Adrenal gland (tissue), 12 donors: Measurements from ENCODE around the gene CARD10. TPM values are rescaled to one million over a fixed set of nuclear protein-coding genes. Genes with fewer than 3 reads are reported as not detected.
A peak's percentile ranks its signal among the peaks of the same experiment; 100 is the strongest.

ENCODE experiments used
- DNase-seq, 7 donors: peaks; one replicate each; pipeline ENCODE4 v3.0.0-alpha.2; 2019 to 2020
- H3K27ac ChIP-seq, 5 donors: fragments of 200-600 bp; sonication (generic) in 4 of 5; 1 replicate in 3 of 5; 2 replicates in 2 of 5; pipeline versions ENCODE4 v1.5.1 to v1.8.0; 2016 to 2020; ENCODE audit warnings: mild to moderate bottlenecking in 1 of 5
- H3K27me3 ChIP-seq: fragments of 200-600 bp; 2 replicates; pipeline ENCODE4 v1.8.0; 2021
- H3K36me3 ChIP-seq, 2 donors: fragments of 200-600 bp; replicated peaks in 1 of 2; 1 replicate in 1 of 2; 2 replicates in 1 of 2; pipeline versions ENCODE4 v1.5.1 to v1.8.0; 2018 to 2022
- H3K4me1 ChIP-seq, 2 donors: fragments of 200-600 bp; replicated peaks in 1 of 2; 1 replicate in 1 of 2; 2 replicates in 1 of 2; pipeline versions ENCODE4 v1.5.1 to v1.8.0; 2018 to 2021
- H3K4me3 ChIP-seq, 4 donors: fragments of 200-600 bp; sonication (generic) in 3 of 4; one replicate each; pipeline ENCODE4 v1.5.1; 2016 to 2018
- H3K9me3 ChIP-seq, 3 donors: fragments of 200-600 bp; sonication (generic) in 1 of 3; replicated peaks in 1 of 3; 1 replicate in 2 of 3; 2 replicates in 1 of 3; pipeline versions ENCODE4 v1.5.1 to v1.8.0; 2016 to 2021
- CTCF ChIP-seq, 6 experiments: fragments of 450-650 bp in 4 of 6; fragments of 200-600 bp in 2 of 6; sonication (generic) in 1 of 6; IDR thresholded peaks; 1 replicate in 5 of 6; 2 replicates in 1 of 6; pipeline versions ENCODE4 v1.5.1 to v1.8.0; 2016 to 2021; ENCODE audit warnings: antibody characterized with exemption in 6 of 6, mild to moderate bottlenecking in 2 of 6, moderate library complexity in 1 of 6
- POLR2A ChIP-seq, 2 donors: fragments of 450-650 bp; IDR thresholded peaks; one replicate each; pipeline ENCODE4 v1.6.1; 2017; ENCODE audit warnings: antibody characterized with exemption in 2 of 2, mild to moderate bottlenecking in 2 of 2, moderate library complexity in 1 of 2
- WGBS, 4 donors: extraction: QIAGEN DNeasy Blood & Tissue Kit in 2 of 4; methylation state at CpG; one replicate each; pipeline versions ENCODE4 v1.1.5 to v1.1.7; 2013 to 2017; 5-methylcytosine and 5-hydroxymethylcytosine counted together
- intact Hi-C, 2 donors: fragments of 100-400 bp; cut with DNase I; formaldehyde crosslinking; loops; one replicate each; pipeline versions ENCODE4 v1.14.1 to v1.15.0; 2022 to 2023
- polyA plus RNA-seq, 3 donors: library from polyadenylated mRNA; stranded (reverse); fragments of 200-250 nt in 2 of 3; fragments of 350-450 nt in 1 of 3; fragmentation: Illumina TruSeq in 1 of 3; extraction: RNeasy Lipid Tissue Mini Kit (QIAGEN cat#74804) in 1 of 3; gene quantifications; one replicate each; pipeline ENCODE4 v1.2.3, GENCODE V29; 2013 to 2014
- total RNA-seq, 9 donors: library from RNA; depleted of rRNA in 4 of 9; stranded (reverse); fragments of >200 nt in 4 of 9; fragments of 120-200 nt in 1 of 9; fragmentation: NEBNext Ultra II Directional in 1 of 9; extraction: Animal tissue kit (Norgen Biotek cat#: 25700) in 1 of 9; gene quantifications; one replicate each; pipeline versions ENCODE4 v1.1.0 to v1.2.4, GENCODE V29; 2013 to 2023
- donor health status: healthy with polysubstance abuse.
- donor health status: Bipolar disorder and iron deficiency.
- donor health status: DM: yes; HTN: yes; CAD: no.
- donor health status: DM: no; HTN: no; CAD: no.
- donor health status: DM: no; HTN: no; CAD: no.
- donor health status: DM: yes; HTN: yes; CAD: no.

CARD10 gene
- total and polyA plus RNA-seq, 12 donors = 3.3 to 34.2 (median 19.0) TPM

- DNase-seq = peak in 1 of 7 donors; percentile 15
- Histone ChIP-seq H3K36me3 (no peaks in the 10 kb centered on the region), H3K4me3 (no peak overlapping the region), H3K27me3 (no peaks in the 10 kb centered on the region), H3K9me3 (no peaks in the 10 kb centered on the region), H3K4me1 (no peaks in the 10 kb centered on the region), H3K27ac (no peak overlapping the region)
- intact Hi-C loops = no loop called here
- 72 to 81% (median 78%) methylated on average over 9 to 14 of the region's 14 CpGs for whole genome bisulfite sequencing, 4 donors
- TF ChIP-seq POLR2A (IDR thresholded peaks at IDR 0.05) (no peak), CTCF (IDR thresholded peaks at IDR 0.05) (no peak)
Observed at GRCh38 chr22:37476389-37477329, 42.6 kb downstream of the CARD10 start.

GRCh38 chr22:37474447-37475090 is 44.6 kb downstream of the CARD10 start:
- 70 to 77% (median 73%) methylated on average over 5 to 11 of the region's 11 CpGs for WGBS, 4 donors
- H3K4me1 ChIP-seq = no peaks in the 10 kb centered on the region
- no peak for TF ChIP-seq POLR2A (IDR thresholded peaks at IDR 0.05)
- no peak for TF ChIP-seq CTCF (IDR thresholded peaks at IDR 0.05)
- no peak overlapping the region for H3K4me3 ChIP-seq
- H3K27me3 ChIP-seq = no peaks in the 10 kb centered on the region
- no peaks in the 10 kb centered on the region for H3K9me3 ChIP-seq
- intact Hi-C loops = no loop called here
- H3K36me3 ChIP-seq = no peaks in the 10 kb centered on the region
- no peak overlapping the region for H3K27ac ChIP-seq
- DNase-seq = peak in 1 of 7 donors; percentile 13

- DNase-seq = no peak
- Histone ChIP-seq H3K4me1 (no peaks in the 10 kb centered on the region), H3K9me3 (no peaks in the 10 kb centered on the region), H3K4me3 (no peak overlapping the region), H3K27ac (no peak overlapping the region), H3K27me3 (no peaks in the 10 kb centered on the region), H3K36me3 (no peaks in the 10 kb centered on the region)
- intact Hi-C loops = no loop called here
- TF ChIP-seq CTCF (IDR thresholded peaks at IDR 0.05) (no peak), POLR2A (IDR thresholded peaks at IDR 0.05) (no peak)
- 78 to 100% (median 85%) methylated on average over 1 to 8 of the region's 8 CpGs for WGBS, 4 donors
Observed at GRCh38 chr22:37473437-37473946, 45.7 kb downstream of the CARD10 start.

- 24 to 32% (median 28%) methylated on average over 5 to 8 of the region's 8 CpGs for WGBS, 4 donors
- DNase-seq = peak in 4 of 7 donors; percentile 36 to 60 (median 50)
- Histone ChIP-seq H3K27me3 (no peaks in the 10 kb centered on the region), H3K9me3 (no peaks in the 10 kb centered on the region), H3K27ac (no peak overlapping the region), H3K36me3 (no peaks in the 10 kb centered on the region), H3K4me1 (no peaks in the 10 kb centered on the region), H3K4me3 (no peak overlapping the region)
- peak; percentile 28 to 59 (median 50) for TF ChIP-seq CTCF (IDR thresholded peaks at IDR 0.05)
- no peak for TF ChIP-seq POLR2A (IDR thresholded peaks at IDR 0.05)
- intact Hi-C loops = no loop called here
Observed at GRCh38 chr22:37472418-37473006, 46.7 kb downstream of the CARD10 start.
